K562 (cell line): Measurements from ENCODE around the gene TBC1D17. TPM values are rescaled to one million over a fixed set of nuclear protein-coding genes. Genes with fewer than 3 reads are reported as not detected.

ENCODE experiments used
- E2F3 ChIP-seq: fragments of 250-450 bp; sonication (Bioruptor Pico); IDR thresholded peaks from 2 replicates; pipeline ENCODE4 v1.4.0; 2020; ENCODE audit warnings: mild to moderate bottlenecking
- ESRRB ChIP-seq: fragments of 250-450 bp; sonication (Bioruptor Pico); IDR thresholded peaks from 2 replicates; pipeline ENCODE4 v1.5.0; 2020; ENCODE audit warnings: mild to moderate bottlenecking, moderate library complexity, borderline replicate concordance
- FOS ChIP-seq: IDR thresholded peaks from 3 replicates; pipeline ENCODE4 v1.6.1; 2011; ENCODE audit not compliant: insufficient read length; ENCODE audit errors: extremely low read depth
- FOXA3 ChIP-seq, 2 experiments: fragments of 450-650 bp in 1 of 2; sonication (generic) in 1 of 2; formaldehyde crosslinking; IDR thresholded peaks in 1 of 2; conservative IDR thresholded peaks in 1 of 2; 2 replicates each; pipeline versions ENCODE4 v1.4.0 to v1.8.0; 2020 to 2022; ENCODE audit warnings: mild to moderate bottlenecking in 2 of 2, missing genetic modification reagents in 1 of 2
- NFE2 ChIP-seq: IDR thresholded peaks from 2 replicates; pipeline ENCODE4 v1.6.1; 2014; ENCODE audit warnings: antibody characterized with exemption, low read depth
- NFRKB ChIP-seq: fragments of 450-650 bp; IDR thresholded peaks from 2 replicates; pipeline ENCODE4 v1.6.1; 2016; ENCODE audit warnings: low read depth
- ZNF274 ChIP-seq: IDR thresholded peaks from 2 replicates; pipeline ENCODE4 v1.6.1; 2011; ENCODE audit warnings: low read depth, mild to moderate bottlenecking, low read length, moderate library complexity, borderline replicate concordance
- polyA plus RNA-seq, 8 experiments: library from polyadenylated mRNA; depleted of rRNA in 4 of 8; stranded (reverse) in 5 of 8; unstranded in 3 of 8; fragments of >200 nt; fragmentation: Nextera tagmentation in 2 of 8; fragmentation: Illumina TruSeq in 1 of 8; extraction: Ambion mirVana in 2 of 8; extraction: Trizol in 1 of 8; gene quantifications; 2 replicates each; pipeline versions ENCODE4 v1.2.1 to v1.2.3, GENCODE V29; 2011 to 2014; ENCODE audit warnings: inconsistent platforms in 1 of 8, missing spikeins in 1 of 8
- total RNA-seq, 7 experiments: library from RNA; depleted of rRNA in 6 of 7; stranded (reverse); fragments of >200 nt in 6 of 7; fragmentation: Illumina TruSeq in 2 of 7; extraction: Trizol in 2 of 7; gene quantifications; 2 replicates each; pipeline versions ENCODE4 v1.2.1 to v1.2.3, GENCODE V29; 2011 to 2021; ENCODE audit warnings: low replicate concordance in 1 of 7
- TF ChIP-seq, protein P1 (sequence below): fragments of 250-450 bp; sonication (Bioruptor Pico); IDR thresholded peaks from 2 replicates; pipeline ENCODE4 v1.4.0; 2020
- TF ChIP-seq, protein P2 (sequence below): sonication (generic); formaldehyde crosslinking; IDR thresholded peaks from 2 replicates; pipeline ENCODE4 v1.8.1; 2023; ENCODE audit warnings: mild to moderate bottlenecking, missing genetic modification reagents
- TF ChIP-seq, protein P3 (sequence below): fragments of 450-650 bp; IDR thresholded peaks from 2 replicates; pipeline ENCODE4 v1.6.1; 2016
- TF ChIP-seq, protein P4 (sequence below), 2 experiments: fragments of 200-800 bp in 1 of 2; sonication (Bioruptor generic) in 1 of 2; sonication (generic) in 1 of 2; formaldehyde crosslinking in 1 of 2; IDR thresholded peaks in 1 of 2; conservative IDR thresholded peaks in 1 of 2; 2 replicates each; pipeline versions ENCODE4 v1.5.0 to v1.6.1; 2016 to 2020; ENCODE audit warnings: missing compliant biosample characterization in 1 of 2, missing genetic modification characterization in 1 of 2, missing genetic modification reagents in 1 of 2
- TF ChIP-seq, protein P5 (sequence below): fragments of 250-450 bp; sonication (Bioruptor Pico); IDR thresholded peaks from 2 replicates; pipeline ENCODE4 v1.8.0; 2021; ENCODE audit warnings: moderate library complexity, mild to moderate bottlenecking, inconsistent platforms
- TF ChIP-seq, protein P6 (sequence below): fragments of 450-650 bp; IDR thresholded peaks from 2 replicates; pipeline ENCODE4 v1.7.0; 2016; ENCODE audit warnings: borderline replicate concordance

Gene TBC1D17
- total and polyA plus RNA-seq, 9 of the 15 experiments (the other 6 are each of a cell fraction or from before 2014, with no cell fraction given) = 0.42 to 16.0 (median 3.8) TPM

DNA sequence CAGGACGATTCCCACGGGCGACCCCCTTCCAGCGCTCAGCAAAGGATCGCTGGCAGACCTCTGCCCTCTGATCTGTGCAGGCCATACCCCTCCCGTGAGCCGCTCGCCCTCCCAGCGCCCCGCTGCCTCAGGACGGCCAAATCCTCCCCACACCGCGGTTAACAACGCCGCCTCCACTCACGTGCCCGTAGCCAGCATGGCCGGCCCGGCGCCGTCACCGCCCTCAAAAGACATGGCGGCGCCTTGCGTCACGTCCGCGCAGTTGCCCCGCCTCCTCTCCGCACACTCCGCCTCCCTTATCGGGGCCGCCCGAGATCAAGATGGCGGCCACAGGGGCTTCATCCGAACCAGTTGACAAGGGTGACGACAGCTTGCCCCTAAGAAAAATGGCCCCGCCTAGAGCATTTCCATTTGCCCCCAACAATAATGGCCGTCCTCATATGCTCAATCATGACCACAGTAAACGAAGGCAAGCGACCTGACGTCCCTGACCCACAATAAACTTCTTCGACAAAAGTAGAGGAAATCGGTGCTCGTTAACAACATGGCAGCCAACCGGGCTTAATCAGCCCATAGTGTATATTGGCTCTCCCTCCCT is 981 bp upstream of the TBC1D17 start (continued):
- TF ChIP-seq, protein P1, sequence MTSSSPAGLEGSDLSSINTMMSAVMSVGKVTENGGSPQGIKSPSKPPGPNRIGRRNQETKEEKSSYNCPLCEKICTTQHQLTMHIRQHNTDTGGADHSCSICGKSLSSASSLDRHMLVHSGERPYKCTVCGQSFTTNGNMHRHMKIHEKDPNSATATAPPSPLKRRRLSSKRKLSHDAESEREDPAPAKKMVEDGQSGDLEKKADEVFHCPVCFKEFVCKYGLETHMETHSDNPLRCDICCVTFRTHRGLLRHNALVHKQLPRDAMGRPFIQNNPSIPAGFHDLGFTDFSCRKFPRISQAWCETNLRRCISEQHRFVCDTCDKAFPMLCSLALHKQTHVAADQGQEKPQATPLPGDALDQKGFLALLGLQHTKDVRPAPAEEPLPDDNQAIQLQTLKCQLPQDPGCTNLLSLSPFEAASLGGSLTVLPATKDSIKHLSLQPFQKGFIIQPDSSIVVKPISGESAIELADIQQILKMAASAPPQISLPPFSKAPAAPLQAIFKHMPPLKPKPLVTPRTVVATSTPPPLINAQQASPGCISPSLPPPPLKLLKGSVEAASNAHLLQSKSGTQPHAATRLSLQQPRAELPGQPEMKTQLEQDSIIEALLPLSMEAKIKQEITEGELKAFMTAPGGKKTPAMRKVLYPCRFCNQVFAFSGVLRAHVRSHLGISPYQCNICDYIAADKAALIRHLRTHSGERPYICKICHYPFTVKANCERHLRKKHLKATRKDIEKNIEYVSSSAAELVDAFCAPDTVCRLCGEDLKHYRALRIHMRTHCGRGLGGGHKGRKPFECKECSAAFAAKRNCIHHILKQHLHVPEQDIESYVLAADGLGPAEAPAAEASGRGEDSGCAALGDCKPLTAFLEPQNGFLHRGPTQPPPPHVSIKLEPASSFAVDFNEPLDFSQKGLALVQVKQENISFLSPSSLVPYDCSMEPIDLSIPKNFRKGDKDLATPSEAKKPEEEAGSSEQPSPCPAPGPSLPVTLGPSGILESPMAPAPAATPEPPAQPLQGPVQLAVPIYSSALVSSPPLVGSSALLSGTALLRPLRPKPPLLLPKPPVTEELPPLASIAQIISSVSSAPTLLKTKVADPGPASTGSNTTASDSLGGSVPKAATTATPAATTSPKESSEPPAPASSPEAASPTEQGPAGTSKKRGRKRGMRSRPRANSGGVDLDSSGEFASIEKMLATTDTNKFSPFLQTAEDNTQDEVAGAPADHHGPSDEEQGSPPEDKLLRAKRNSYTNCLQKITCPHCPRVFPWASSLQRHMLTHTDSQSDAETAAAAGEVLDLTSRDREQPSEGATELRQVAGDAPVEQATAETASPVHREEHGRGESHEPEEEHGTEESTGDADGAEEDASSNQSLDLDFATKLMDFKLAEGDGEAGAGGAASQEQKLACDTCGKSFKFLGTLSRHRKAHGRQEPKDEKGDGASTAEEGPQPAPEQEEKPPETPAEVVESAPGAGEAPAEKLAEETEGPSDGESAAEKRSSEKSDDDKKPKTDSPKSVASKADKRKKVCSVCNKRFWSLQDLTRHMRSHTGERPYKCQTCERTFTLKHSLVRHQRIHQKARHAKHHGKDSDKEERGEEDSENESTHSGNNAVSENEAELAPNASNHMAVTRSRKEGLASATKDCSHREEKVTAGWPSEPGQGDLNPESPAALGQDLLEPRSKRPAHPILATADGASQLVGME (CRISPR knock-in tag) = no peak
- TF ChIP-seq, protein P2, sequence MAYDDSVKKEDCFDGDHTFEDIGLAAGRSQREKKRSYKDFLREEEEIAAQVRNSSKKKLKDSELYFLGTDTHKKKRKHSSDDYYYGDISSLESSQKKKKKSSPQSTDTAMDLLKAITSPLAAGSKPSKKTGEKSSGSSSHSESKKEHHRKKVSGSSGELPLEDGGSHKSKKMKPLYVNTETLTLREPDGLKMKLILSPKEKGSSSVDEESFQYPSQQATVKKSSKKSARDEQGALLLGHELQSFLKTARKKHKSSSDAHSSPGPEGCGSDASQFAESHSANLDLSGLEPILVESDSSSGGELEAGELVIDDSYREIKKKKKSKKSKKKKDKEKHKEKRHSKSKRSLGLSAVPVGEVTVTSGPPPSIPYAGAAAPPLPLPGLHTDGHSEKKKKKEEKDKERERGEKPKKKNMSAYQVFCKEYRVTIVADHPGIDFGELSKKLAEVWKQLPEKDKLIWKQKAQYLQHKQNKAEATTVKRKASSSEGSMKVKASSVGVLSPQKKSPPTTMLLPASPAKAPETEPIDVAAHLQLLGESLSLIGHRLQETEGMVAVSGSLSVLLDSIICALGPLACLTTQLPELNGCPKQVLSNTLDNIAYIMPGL (CRISPR knock-in tag) = 0 out of 2 replicates have a peak, but pooled peaks have one; percentile 62
- TF ChIP-seq FOXA3 (CRISPR knock-in tag; conservative IDR thresholded peaks at IDR 0.05 in 1 of 2, IDR thresholded peaks at IDR 0.05 in 1 of 2) (no peak), ZNF274 (no peak), ESRRB (CRISPR knock-in tag) (no peak), FOS (no peak), NFE2 (peak; percentile 13; the same call in 1 of the 2 replicates), NFRKB (peak; percentile 99; the same call in 1 of the 2 replicates), E2F3 (CRISPR knock-in tag) (peak; percentile 21; the same call in 1 of the 2 replicates)
- TF ChIP-seq, protein P3, sequence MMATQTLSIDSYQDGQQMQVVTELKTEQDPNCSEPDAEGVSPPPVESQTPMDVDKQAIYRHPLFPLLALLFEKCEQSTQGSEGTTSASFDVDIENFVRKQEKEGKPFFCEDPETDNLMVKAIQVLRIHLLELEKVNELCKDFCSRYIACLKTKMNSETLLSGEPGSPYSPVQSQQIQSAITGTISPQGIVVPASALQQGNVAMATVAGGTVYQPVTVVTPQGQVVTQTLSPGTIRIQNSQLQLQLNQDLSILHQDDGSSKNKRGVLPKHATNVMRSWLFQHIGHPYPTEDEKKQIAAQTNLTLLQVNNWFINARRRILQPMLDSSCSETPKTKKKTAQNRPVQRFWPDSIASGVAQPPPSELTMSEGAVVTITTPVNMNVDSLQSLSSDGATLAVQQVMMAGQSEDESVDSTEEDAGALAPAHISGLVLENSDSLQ = peak; percentile 70
- TF ChIP-seq, protein P4, sequence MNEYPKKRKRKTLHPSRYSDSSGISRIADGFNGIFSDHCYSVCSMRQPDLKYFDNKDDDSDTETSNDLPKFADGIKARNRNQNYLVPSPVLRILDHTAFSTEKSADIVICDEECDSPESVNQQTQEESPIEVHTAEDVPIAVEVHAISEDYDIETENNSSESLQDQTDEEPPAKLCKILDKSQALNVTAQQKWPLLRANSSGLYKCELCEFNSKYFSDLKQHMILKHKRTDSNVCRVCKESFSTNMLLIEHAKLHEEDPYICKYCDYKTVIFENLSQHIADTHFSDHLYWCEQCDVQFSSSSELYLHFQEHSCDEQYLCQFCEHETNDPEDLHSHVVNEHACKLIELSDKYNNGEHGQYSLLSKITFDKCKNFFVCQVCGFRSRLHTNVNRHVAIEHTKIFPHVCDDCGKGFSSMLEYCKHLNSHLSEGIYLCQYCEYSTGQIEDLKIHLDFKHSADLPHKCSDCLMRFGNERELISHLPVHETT (CRISPR knock-in tag; conservative IDR thresholded peaks at IDR 0.05 in 1 of 2, IDR thresholded peaks at IDR 0.05 in 1 of 2) = peak in 1 of 2 experiments; percentile 90; a peak in 2 of 4 replicates
- TF ChIP-seq, protein P5, sequence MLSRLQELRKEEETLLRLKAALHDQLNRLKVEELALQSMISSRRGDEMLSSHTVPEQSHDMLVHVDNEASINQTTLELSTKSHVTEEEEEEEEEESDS (CRISPR knock-in tag) = no peak
- TF ChIP-seq, protein P6, sequence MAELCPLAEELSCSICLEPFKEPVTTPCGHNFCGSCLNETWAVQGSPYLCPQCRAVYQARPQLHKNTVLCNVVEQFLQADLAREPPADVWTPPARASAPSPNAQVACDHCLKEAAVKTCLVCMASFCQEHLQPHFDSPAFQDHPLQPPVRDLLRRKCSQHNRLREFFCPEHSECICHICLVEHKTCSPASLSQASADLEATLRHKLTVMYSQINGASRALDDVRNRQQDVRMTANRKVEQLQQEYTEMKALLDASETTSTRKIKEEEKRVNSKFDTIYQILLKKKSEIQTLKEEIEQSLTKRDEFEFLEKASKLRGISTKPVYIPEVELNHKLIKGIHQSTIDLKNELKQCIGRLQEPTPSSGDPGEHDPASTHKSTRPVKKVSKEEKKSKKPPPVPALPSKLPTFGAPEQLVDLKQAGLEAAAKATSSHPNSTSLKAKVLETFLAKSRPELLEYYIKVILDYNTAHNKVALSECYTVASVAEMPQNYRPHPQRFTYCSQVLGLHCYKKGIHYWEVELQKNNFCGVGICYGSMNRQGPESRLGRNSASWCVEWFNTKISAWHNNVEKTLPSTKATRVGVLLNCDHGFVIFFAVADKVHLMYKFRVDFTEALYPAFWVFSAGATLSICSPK = no peak
